A673 (cell line): Measurements from ENCODE around the gene KIF26B. TPM values are rescaled to one million over a fixed set of nuclear protein-coding genes. Genes with fewer than 3 reads are reported as not detected.

Source experiments
- BruUV-seq: library from RNA; stranded (reverse); fragments of 400-500 nt; replicated peaks from 2 replicates; lab custom pipeline; 2021; lab: Mats Ljungman, UMichigan
- CTCF ChIA-PET: fragments of 300-600 bp; sonication (Branson Sonifier 250); formaldehyde crosslinking; loops from one replicate; lab custom pipeline; 2022; ENCODE audit warnings: antibody characterized with exemption; lab: Charles Lee
- POLR2A ChIA-PET: fragments of 300-600 bp; sonication (Branson Sonifier 250); formaldehyde crosslinking; loops from one replicate; lab custom pipeline; 2022; ENCODE audit warnings: antibody characterized with exemption; ENCODE audit not compliant: low non-redundant PET; lab: Charles Lee
- DNase-seq: peaks from one replicate; pipeline ENCODE4 v3.0.0-alpha.2; 2015; ENCODE audit warnings: low spot score
- H3K27ac ChIP-seq: fragments of 200-600 bp; sonication (generic); 2 replicates; pipeline ENCODE4 v1.5.1; 2016; ENCODE audit warnings: mixed run types, low read depth, mild to moderate bottlenecking, mixed read lengths, antibody characterized with exemption, low read length; ENCODE audit not compliant: poor library complexity, severe bottlenecking
- H3K27me3 ChIP-seq: fragments of 200-600 bp; sonication (generic); replicated peaks from 2 replicates; pipeline ENCODE4 v1.6.1; 2017; ENCODE audit warnings: mixed run types, low read depth, mild to moderate bottlenecking, mixed read lengths, antibody characterized with exemption, low read length; ENCODE audit not compliant: insufficient read depth, poor library complexity
- H3K36me3 ChIP-seq: fragments of 200-600 bp; sonication (generic); 2 replicates; pipeline ENCODE4 v1.6.1; 2016; ENCODE audit warnings: mixed run types, mild to moderate bottlenecking, mixed read lengths, antibody characterized with exemption, low read length; ENCODE audit not compliant: insufficient read depth, poor library complexity, severe bottlenecking
- H3K4me1 ChIP-seq: fragments of 200-600 bp; sonication (generic); 2 replicates; pipeline ENCODE4 v1.6.1; 2017; ENCODE audit warnings: mixed run types, mild to moderate bottlenecking, mixed read lengths, antibody characterized with exemption, low read length; ENCODE audit not compliant: insufficient read depth, poor library complexity, severe bottlenecking
- H3K4me3 ChIP-seq: fragments of 200-600 bp; sonication (generic); 2 replicates; pipeline ENCODE4 v1.5.1; 2016; ENCODE audit warnings: low read depth, mixed run types, mild to moderate bottlenecking, mixed read lengths, low read length; ENCODE audit not compliant: poor library complexity, severe bottlenecking
- H3K9me3 ChIP-seq: fragments of 200-600 bp; sonication (generic); 2 replicates; pipeline ENCODE4 v1.6.1; 2016; ENCODE audit warnings: mixed run types, low read depth, mild to moderate bottlenecking, mixed read lengths, antibody characterized with exemption, low read length; ENCODE audit not compliant: poor library complexity, severe bottlenecking
- CTCF ChIP-seq: fragments of 300-800, 200-600 bp; sonication (generic); conservative IDR thresholded peaks from 2 replicates; pipeline ENCODE4 v1.5.1; 2017; ENCODE audit warnings: low read depth, mild to moderate bottlenecking, antibody characterized with exemption, low read length, moderate library complexity, mixed read lengths
- EZH2 ChIP-seq: fragments of 200-600 bp; sonication (generic); IDR thresholded peaks from 2 replicates; pipeline ENCODE4 v1.6.1; 2017; ENCODE audit warnings: borderline replicate concordance, low read depth, mild to moderate bottlenecking, mixed read lengths, antibody characterized with exemption, low read length; ENCODE audit not compliant: poor library complexity, severe bottlenecking
- intact Hi-C: fragments of 100-400 bp; cut with micrococcal nuclease; formaldehyde crosslinking; loops from one replicate; pipeline ENCODE4 v1.10.0; 2022; ENCODE audit not compliant: unreplicated experiment
- total RNA-seq: library from RNA; stranded (reverse); gene quantifications from 2 replicates; pipeline ENCODE4 v1.2.3, GENCODE V29; 2021

The KIF26B gene
- total RNA-seq, 1 experiment from 2014 or later: not detected

DNA sequence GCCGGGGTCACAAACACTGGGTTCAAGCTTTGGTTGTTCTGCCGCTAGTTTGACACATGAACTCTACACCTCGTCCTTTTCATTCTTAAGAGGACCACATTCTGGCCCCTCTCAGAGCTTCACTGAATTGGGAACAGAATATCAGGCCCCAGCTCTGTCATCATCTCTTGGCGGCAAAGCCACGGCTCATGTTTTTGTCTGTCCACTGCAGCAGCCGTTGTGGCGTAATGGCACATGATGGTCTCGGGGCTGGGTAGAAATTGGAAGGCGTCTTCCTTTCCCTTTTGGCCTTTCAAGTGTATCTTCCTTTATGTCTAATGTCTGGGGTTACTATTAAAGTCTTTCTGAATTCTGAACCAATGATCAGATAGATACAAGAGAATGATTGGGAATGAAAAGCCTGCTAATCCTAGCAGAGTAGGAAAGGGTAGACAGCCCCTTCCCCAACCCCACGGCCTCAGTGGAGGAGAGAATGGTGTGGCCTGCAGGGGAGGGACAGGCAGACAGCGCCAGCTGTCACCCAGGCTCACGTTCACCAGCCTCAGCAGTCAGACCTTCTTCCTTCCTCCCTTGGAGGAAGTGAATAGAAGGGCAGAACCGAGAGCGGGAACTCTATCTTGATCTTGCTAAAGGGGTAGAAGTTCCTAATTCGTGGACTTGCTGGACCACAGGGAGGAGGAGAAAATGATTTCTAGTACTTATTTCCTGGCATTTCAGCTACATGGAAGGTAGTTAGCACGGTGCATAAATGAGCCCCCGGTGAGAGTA, 498.1 kb downstream of the KIF26B start:
- BruUV-seq: no TSS peak
- no peaks in the 10 kb centered on the region for H3K4me1 ChIP-seq
- peaks cover 11% of the 10 kb centered on the region for H3K27me3 ChIP-seq
- no peaks in the 10 kb centered on the region for H3K36me3 ChIP-seq
- intact Hi-C loops: no loop called here
- POLR2A ChIA-PET: no interaction called here
- H3K4me3 ChIP-seq: no peak overlapping the region
- no peaks in the 10 kb centered on the region for H3K9me3 ChIP-seq
- H3K27ac ChIP-seq: no peak overlapping the region
- no peak for TF ChIP-seq CTCF
- no peak for TF ChIP-seq EZH2
- DNase-seq: no peak
- CTCF ChIA-PET: no interaction called here

DNA sequence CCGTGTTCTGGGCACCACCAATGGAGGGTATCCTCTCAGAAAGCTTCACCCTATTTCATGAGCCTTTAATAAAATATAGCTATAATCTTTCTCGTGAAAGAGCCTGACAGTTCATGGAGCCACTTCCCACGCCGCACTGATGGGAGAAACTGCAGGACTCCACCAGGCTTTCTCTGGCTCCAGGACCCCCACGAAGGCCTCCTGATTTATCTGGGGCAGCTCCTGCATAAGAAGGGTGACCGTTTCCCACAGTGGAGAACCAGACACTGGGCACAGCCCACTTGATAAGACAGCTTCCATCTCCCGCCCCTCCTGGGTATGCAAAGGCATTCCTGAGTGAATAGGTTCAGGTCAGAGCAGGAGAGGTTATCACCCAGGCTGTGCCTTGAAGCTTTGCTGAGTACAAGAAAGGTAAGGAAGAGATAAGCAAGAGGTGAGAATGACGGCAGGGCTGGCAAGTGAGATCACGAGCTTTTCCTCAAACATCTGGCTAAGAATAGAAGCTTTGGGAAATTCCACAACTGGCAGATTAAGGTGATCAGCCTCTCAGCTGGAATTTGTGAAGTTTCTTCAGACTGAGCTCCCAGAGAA, 499.8 kb downstream of the KIF26B start:
- TF ChIP-seq EZH2: no peak
- no peak for TF ChIP-seq CTCF
- BruUV-seq: no TSS peak
- no peak overlapping the region for H3K27ac ChIP-seq
- ChIA-PET POLR2A (no interaction called here), CTCF (no interaction called here)
- intact Hi-C loops: no loop called here
- H3K36me3 ChIP-seq: no peaks in the 10 kb centered on the region
- H3K4me1 ChIP-seq: no peaks in the 10 kb centered on the region
- no peaks in the 10 kb centered on the region for H3K9me3 ChIP-seq
- no peak for DNase-seq
- H3K4me3 ChIP-seq: no peak overlapping the region
- peaks cover 4% of the 10 kb centered on the region for H3K27me3 ChIP-seq

- Histone ChIP-seq H3K27ac (no peak overlapping the region), H3K4me3 (no peak overlapping the region), H3K9me3 (no peaks in the 10 kb centered on the region), H3K4me1 (no peaks in the 10 kb centered on the region), H3K27me3 (no peaks in the 10 kb centered on the region), H3K36me3 (no peaks in the 10 kb centered on the region)
- DNase-seq: no peak
- BruUV-seq: no TSS peak
- ChIA-PET CTCF (no interaction called here), POLR2A (no interaction called here)
- intact Hi-C loops: no loop called here
- TF ChIP-seq EZH2 (no peak), CTCF (no peak)
Measured at GRCh38 chr1:245656189-245656717, 501.5 kb downstream of the KIF26B start.
